HG03060 (cell line): Measurements from ENCODE around the gene GLS.
"Not testable (repeated sequence)": the region's sequence is repeated elsewhere in the genome, so short reads cannot be mapped to it uniquely, and the experiment has no call there.

Experiments used
- ATAC-seq: cut with Tn5 transposase; IDR thresholded peaks from one replicate; pipeline ENCODE4 v1.9.1; 2021; ENCODE audit warnings: low read depth, moderate number of reproducible peaks; ENCODE audit not compliant: unreplicated experiment

Gene GLS

DNA sequence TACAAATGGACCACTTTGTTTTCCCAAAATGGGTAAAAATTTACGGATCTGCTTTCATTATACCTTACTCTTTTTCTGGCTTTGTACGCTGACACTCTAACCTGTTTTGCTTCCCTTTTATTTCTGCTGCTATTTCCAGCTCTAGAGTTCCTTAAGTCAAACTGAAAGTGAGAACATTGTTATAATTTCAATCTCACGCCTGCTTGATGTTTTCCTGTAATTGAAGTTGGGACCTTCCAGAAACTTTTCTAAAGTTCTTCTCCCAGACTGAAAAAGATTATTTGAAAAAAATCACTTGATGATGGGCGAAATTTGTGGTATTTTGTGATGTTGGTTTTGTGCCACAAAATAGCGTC lies 1.8 kb downstream of the GLS start:
- peak; percentile 1 for ATAC-seq

DNA sequence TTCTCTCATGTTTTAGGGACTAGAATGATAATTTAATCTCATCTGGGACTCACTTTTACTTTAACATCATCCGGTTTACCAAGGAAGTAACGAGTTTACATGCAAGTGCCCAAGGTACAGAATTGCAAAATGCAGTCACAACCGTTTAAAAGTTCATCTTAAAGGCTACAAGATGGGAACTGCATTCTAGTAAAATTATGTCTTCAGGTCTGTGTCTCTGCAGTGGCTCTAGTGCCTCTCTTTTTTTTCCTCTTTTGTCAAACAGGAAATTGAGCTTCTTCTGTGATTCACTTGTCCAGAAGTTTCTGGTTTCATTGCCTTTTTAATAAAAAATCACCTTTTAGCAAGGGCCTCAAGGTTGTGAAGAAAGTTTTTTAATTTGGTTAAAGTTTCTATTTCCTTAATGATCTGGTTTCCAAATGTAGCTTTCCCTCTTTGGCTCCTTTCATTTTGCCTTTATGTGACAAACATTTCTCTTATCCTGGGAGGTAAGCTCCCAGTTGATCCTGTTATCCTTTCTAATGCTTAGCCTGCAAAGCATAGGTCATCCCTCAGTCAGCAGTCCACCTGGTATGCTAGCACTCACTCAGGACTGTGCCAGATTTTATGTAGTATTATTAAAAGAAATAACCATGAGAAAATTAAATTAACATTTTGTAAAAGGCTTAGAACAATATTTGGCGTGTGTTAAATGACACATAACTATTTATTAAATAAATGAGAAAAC lies 2.4 kb downstream of the GLS start:
- no peak for ATAC-seq

DNA sequence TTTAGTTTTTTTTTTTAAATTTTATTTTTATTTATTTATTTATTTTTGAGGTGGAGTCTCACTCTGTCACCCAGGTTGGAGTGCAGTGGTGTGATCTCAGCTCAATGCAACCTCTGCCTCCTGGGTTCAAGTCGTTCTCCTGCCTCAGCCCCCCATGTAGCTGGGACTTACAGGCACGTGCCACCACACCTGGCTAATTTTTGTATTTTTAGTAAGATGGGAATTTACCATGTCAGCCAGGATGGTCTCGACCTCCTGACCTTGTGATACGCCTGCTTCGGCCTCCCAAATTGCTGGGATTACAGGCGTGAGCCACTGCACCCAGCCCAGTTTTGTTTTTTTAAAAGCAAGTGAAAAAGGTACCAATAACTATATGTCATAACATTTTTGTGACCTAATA lies 5.2 kb downstream of the GLS start:
- not testable (repeated sequence) for ATAC-seq

DNA sequence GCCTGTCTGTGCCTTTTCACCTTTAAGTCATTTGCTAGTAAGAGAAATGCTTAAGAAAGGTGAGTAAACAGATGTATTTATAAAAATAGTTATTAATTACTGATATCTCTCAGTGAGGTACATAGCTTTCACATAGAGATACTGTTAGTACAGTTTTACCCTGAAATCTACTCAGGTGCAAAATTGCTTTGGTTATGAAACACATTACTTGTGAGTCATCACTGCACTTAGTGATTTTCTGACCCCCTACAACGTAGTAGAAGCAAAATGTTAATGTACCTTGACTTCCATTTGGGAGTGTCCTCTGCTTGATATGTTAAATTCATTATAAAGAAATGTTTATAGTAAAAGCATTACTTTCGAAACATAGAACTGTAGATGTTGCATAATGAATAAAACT lies 6.5 kb downstream of the GLS start:
- ATAC-seq = peak; percentile 61

DNA sequence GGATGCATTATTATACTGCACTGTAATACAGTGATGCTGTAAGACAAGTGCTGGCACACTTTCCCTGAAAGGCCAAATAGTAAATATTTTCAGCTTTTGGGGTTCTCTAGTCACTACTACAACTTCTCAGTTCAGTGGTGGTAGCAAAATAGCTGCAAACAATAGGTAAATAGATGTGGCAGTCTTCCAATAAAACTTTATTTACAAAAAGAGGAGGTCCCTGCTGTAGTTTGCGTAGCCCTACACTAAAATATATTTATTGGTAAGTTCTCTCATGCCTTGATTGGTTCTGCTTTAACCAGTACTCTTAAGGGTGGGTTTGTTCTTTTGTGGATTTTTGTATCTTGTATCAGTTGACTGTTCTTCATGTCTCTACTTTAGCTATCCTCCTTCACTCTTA lies 7.8 kb downstream of the GLS start:
- ATAC-seq = no peak

DNA sequence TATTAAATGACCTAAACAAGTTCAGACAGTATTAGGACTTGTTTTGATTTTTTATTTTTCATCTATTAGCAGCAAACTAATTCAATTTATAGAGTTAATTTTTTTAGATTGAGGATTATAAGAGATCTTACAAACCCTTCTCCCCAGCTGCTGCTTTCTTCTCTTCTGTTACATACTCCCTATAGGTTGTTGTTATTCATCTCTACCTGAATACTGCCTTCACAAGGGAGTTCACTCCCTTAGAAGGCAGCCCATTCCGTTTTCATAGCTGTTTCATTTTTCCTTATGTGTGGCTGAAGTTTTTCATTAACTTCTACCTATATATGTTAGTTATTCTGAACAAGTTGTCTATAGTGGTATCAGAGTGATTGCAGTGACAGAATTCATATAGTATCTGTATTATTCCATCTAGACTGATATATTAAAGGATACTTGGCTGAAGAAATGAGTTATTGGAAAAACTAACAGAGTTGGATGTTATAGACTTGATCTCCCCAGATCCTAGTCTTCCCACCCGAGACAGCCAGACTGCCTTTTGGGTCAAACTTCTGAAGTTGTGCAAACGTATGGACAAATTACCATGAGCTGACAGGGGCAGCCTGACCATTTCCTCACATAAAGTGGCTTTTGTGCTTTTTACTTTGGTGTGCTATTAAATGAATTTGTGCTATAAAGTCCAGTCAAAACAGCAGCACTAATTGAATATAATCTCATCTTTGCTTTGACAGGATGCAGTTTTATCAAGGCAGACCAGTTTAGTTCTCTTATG lies 8.7 kb downstream of the GLS start:
- ATAC-seq = no peak

DNA sequence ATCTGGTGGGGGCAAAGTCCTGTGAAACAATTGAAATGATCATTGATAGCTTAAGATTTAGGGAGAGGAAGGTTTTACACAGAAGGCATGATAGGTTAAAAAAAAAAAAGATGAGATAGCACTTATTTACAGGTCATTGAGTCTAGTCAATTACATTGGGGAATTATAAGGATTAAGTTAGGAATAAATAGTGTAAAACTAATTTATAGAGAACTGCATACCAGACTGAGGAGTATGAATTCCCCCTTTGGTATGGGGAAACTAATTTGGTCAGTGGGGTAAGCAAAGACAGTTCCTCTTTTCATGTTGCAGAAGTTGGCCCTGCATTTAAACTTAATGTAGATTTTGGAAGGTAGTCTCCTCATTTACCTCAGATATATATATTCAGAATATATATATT lies 10.8 kb downstream of the GLS start:
- ATAC-seq = no peak

DNA sequence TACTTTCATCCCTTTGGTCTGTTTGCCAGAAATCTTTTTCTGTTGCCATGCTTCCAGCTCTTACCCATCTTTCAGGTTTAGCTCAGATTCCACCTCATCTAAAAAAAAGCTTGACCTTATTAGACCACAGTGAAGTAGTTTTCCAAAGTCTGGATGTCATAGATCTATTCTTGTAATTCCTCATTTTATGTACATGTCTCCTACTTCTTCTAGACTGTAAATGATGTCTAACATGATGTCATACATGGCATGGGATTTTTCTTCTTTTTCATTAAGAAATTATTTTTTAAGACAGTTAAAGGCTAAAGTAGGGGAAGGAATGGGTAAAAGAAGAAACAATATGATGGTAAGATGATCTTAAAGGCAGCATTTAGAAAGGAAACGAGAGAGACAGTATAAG lies 11.3 kb downstream of the GLS start:
- no peak for ATAC-seq

DNA sequence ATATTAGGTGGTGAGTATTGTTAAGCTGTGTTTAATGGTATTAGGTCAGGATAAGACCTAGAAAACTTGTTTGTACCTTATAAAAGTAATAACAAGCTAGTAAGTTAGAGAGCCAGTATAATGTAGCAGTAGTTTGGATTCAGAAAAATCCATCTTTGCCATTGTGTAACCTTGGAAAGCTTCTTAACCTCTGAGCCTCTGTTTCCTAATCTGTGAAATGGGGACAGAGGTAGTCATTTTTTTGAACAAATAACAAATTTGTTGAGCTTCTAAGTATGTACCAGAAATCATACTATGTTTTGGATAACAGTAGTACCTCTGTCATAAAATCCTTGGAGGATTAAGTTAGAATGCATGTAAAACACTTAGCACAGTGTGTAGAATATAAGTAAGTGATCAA lies 12.5 kb downstream of the GLS start:
- no peak for ATAC-seq

DNA sequence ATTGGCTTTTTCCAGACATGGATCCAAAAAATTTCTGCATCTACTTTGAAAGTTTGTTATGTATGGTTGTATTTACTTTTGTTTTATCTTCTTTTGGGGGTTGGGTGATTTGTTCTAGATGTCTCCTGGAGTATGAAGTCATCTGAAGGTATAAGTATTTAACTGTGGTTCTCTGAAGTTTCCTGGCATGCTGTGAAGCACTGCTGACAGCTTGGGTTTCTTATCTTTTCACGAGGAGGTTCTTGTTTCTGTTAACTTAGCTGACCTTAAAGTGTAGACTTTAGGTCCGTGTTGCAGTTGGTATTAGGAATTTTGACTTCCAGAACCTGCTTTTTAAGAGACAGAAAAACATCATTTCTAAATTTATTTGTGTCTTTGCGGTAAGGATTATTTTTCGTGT lies 15.9 kb downstream of the GLS start:
- ATAC-seq = no peak

DNA sequence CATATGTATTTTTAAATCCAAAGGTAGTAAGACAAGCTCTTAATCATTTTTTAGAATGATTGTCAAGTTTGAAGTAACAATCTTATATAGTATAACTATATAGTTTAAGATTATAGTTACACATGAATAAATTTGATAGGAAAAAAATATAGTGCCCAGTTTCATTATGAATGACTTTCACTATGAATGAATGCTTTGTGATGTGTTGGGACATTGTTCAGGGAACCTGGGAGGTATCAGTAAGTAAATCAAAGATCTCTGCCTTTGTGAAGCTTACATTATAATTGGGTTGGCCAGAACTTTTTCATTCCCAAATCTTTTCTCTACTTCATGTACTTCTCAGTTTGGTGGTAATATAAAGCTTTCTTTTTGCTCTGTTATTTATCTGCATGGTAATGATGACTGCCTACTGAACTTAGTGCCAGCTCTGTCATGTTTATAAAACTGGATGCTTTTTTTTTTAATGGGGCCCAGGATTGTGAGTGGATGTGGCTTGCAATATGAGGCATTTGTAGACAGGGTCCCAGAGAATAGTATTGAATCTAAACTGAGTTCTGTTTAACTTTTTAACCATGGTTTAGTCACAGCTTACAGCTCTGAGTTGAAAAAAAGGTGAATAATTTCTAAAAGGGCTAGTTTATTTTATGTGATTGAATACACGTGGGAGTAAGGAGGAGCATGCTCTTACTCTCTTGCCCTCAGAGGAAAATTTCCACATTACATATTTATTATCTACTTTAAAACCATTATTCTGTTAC lies 23.3 kb downstream of the GLS start:
- ATAC-seq = no peak

DNA sequence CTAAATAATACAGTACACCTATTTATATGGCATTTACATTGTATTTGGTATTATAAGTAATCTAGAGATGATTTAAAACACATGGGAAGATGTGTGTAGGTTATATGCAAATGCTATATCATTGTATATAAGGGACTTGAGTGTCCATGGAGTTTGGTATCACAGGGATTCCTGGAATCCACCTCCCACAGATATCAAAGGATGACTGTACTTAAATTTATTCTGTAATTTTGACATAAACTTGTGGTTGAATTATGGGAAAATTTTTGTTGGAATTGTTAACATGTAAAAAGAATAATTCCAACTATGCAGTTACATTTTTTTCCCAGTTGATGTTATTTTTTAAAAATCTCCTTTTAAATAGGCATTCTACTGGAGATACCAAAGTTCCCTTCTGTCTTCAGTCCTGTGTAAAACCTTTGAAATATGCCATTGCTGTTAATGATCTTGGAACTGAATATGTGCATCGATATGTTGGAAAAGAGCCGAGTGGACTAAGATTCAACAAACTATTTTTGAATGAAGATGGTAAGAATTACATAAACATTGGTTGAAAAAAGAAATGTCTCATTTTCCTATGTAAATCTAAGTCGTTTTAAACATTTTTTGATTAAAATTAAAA lies 24.1 kb downstream of the GLS start:
- ATAC-seq = no peak

DNA sequence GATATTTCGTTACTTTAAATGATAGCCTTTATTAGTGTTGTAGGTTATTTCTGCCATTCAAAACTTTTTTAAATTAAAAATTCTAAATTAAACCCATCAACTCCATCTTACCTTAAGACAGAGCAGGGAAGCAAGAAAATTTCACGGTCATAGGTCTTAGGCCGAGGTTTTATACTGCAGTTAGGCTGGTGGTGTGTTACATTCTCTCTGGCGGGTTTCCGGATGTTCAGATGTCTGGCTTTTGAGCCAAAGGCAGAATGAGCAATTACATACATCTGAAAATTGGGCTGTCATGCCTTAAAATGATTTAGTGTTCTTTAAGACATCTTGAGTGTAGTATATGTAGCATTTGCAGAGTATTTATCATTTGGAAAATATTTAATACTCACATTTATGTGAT lies 27.9 kb downstream of the GLS start:
- ATAC-seq = no peak

DNA sequence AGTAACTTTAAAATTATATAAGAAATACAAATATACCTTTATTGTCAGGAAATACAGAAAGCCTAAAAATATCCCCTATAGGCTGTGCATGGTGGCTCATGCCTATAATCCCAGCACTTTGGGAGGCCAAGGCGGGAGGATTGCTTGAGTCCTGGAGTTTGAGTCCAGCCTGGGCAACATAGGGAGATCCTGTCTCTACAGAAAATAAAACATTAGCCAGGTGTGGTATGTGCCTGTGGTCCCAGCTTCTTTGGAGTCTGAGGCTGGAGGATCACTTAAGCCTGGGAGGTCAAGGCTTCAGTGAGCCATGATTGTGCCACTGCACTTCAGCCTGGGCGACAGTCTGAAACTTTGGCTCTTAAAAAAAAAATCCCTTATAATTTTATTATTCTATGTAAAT lies 29.1 kb downstream of the GLS start:
- no peak for ATAC-seq

DNA sequence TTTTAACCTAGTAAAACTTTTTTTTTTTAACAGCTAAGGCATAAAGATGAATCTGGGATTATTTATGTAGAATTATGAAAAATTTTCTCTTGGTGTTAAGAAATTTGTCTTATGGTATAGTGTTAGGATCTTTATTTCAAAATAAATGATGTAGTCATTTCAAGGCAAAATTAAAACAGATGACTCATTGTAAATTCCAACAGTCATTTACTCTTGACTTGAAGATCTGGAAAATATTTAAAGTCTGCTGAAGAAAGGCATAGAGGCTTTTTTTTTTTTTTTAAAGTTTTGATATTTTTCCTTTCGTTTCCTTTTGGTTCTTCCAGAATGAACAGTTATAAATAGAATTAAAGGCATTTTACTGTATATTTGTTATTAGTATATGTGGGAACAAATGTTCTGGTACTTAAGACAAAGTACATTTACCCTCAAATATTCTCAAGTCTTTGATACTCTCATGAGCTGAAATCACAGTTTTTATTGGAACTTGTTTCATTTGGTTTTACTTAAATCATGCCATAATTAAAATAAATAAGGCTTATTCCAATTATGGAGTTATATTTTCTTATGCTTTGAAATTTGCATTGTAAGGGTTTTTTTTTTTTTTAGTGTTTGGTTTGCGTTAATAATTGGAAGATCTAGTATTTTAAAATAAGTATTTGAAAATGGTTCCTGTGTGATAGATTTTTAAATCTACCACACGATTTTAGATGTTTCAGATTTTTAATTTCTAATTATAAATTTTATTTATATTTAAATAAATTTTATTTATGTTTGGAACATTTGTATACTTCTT lies 29.9 kb downstream of the GLS start:
- no peak for ATAC-seq

DNA sequence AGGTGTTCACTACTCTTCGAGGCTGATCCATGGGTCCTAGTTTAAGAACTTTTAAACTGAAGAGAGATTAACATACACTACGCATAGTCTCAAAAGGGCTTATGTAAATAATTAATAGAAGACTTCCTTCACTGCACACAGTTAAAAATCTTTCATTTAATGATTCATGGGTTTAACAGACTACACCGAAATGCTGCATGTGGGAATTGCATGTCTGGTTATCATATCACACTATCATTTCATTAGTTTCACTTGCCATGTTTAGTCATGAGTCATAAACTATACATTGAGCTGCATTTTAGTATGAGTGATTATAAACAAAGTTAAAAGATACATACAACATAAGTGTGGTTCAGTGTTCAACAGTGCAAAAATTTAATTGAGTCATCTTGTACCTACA lies 31.2 kb downstream of the GLS start:
- peak; percentile 78 for ATAC-seq

DNA sequence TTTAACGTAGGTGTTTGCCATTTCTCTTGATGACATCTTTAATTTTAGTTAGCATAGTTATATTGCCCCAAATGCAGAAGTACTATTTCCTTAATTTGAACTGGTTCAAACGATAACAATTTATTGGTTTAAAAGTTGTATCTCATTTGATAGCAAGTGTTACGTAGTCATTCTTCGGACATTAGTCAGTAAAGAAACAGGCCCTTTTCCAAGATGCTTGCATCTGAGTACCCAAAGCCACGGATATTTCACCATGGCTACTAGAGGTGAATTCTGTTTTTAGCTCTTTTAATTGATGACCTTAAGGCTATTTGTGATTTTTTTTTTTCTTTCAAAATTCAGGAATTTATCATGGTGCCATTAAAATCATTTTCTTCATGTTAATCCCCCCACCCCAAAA lies 32.1 kb downstream of the GLS start:
- ATAC-seq = no peak

DNA sequence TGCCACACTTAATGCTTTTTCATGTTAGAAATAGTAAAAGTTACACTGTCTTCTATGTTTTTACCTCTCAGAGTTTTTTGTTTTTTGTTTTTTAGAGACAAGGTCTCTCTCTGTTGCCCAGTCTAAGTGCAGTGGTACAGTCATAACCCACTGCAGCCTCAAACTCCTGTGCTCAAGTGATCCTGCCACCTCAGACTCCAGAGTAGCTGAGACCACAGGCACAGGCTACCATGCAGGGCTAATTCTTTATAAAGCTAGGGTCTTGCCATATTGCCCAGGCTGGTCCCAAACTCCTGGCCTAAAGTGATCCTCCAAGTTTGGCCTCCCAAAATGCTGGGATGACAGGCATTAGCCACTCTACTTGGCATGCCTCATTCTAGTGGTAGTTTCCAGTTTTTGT lies 33.1 kb downstream of the GLS start:
- no peak for ATAC-seq

DNA sequence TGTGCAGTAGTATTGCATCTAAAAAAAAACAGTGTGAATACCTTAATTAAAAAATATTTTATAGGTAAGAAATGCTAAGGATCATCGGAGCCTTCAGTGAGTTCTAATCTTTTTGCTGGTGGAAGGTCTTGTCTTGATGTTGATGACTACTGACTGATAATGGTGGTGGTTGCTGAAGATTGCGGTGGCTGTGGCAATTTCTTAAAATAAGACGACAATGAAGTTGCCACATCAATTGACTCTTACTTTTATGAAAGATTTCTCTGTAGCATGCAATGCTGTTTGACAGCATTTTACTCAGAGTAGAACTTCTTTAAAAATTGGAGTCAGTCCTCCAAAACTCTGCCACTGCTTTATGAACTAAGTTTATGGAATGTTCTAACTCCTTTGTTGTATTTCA lies 36.2 kb downstream of the GLS start:
- no peak for ATAC-seq

DNA sequence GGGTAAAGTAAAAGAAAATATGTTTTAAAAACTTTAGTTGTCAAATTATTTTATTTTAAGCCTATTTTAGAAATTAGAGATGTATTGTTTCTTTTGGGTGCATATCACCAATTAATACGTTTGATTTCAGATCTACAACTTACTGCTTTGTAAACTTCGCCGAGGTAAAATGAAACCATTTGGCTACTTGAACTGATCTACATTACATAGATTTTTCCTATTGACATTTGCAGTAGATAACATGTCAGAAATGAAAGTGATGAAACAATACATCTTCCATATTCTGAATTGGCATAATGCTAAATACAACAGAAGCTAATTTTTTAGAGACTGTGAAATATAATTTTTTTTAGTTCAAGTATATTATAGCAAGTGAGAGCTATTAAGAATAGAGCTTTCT lies 39.5 kb downstream of the GLS start:
- ATAC-seq = no peak
